Activated T-cell treated with anti-CD3 and anti-CD28 coated beads for 4 hours (primary cell): ENCODE data around the gene SOX12.

ENCODE experiments used
- DNase-seq: peaks from one replicate; pipeline ENCODE4 v3.0.0-alpha.2; 2020

Gene SOX12

DNA sequence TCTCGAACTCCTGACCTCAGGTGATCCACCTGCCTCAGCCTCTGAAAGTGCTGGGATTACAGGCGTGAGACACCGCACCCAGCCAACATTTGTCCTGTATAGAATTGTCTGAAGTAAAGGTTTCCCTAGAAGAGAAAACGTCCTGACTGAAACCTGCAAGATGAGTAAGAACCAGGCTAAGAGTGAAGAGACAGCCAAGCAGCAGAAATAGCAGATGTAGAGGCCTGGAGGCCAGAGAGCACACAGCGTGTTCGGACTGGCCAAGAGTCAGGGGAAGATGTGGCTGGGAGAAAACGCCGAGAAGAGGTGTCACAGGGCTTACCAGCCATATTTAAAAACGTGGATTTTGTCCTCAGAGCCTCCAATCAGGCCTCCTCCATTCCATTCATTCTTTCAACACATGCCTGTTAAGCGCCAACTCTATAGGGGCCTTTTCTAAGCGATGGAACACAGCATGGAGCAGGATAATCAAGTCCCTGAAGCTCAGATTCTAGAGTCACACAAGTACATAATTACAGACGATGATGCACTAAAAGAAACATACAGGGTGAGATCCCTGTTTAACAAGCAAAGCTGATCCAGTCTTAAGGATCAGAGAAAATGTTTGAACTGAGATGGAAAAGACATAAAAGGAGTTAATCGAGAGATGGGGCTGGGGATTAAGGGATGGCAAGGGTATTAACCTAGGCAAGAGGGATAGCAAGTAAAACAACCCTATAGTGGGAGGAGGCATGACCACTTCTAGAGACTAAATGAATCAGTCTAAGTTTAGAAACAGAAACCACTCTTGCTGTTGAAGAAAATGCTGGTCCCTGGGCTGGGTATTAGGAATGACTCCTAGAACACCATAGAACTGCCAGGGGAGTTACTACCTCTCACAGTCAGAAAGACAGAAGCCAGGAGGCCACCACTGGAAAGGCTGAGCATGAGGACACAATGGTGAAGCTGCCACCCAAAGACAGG lies 23.2 kb upstream of the SOX12 start:
- no peak for DNase-seq

GRCh38 chr20:305745-306144 lies 19.6 kb upstream of the SOX12 start:
- no peak for DNase-seq

- DNase-seq, result no peak
These were observed 16.8 kb upstream of the SOX12 start for GRCh38 chr20:308427-309038.

DNA sequence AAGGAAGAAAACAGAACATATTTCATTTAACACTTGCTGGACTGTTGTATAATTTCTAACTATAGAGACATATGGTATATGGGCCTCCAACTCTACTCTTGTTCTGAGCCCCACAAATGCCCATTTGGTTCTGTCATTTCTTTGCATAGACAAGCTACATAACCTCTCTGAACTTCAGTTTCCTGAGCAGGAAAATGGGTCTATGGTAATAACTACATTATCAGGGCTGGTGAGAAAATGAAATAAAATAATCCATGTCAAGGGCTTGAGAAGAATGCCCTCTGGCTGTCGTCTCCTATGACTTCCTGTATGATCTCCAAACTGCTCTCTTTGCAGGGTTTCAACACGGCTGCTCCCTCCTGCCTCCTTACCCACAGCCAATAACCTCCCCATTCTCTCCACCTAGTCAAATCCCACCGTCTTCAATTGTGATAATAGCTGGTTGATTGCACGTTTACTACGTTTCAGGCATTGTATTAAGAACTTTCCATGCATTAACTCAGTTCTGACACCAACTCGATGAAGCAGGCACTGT lies 16.0 kb upstream of the SOX12 start:
- DNase-seq, result no peak

- peak; percentile 66 for DNase-seq
These were observed 15.3 kb upstream of the SOX12 start for GRCh38 chr20:309841-310644.

GRCh38 chr20:310645-311044 lies 14.7 kb upstream of the SOX12 start:
- no peak for DNase-seq

DNA sequence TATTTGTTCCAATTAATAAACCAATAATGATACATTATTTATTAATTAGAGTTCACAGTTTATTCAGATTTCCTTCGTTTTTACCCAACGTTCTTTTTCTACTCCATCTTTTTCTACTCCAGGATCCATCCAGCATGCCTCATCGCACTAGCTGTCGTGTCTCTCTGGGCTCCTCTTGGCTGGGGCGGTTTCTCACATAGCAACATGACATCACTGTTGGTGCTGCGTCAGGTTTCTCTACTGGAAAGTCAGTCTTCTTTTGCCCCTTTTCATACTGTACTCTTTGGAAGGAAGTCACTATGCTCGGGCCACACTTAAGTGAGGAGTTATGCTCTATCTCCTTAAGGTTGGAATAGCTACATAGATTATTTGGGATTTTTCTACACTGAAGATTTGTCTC lies 13.7 kb upstream of the SOX12 start:
- DNase-seq, result no peak

GRCh38 chr20:312067-312466 lies 13.3 kb upstream of the SOX12 start:
- no peak for DNase-seq

- no peak for DNase-seq
These were observed 12.5 kb upstream of the SOX12 start for GRCh38 chr20:312866-313265.

- no peak for DNase-seq
These were observed 11.9 kb upstream of the SOX12 start for GRCh38 chr20:313402-313801.

DNA sequence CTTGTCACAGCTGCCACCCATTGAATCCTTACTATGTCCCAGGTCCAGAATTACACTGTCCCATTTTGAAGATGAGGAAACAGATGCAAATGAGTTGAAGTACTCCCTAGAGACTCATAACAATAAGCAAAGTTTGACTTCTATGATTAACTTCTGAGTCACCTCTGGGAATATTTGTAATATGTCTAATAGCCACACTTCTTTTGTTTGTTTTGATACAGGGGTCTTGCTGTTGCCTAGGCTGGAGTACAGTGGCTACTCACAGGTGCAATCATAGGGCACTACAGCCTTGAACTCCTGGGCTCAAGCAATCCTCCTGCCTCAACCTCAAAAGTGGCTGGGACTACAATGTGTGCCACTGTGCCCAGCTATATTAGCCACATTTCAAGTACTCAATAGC lies 11.4 kb upstream of the SOX12 start:
- DNase-seq, result no peak

GRCh38 chr20:316316-317068 lies 8.9 kb upstream of the SOX12 start:
- DNase-seq, result no peak

- peak; percentile 92 for DNase-seq
These were observed 941 bp upstream of the SOX12 start for GRCh38 chr20:324177-325044.

DNA sequence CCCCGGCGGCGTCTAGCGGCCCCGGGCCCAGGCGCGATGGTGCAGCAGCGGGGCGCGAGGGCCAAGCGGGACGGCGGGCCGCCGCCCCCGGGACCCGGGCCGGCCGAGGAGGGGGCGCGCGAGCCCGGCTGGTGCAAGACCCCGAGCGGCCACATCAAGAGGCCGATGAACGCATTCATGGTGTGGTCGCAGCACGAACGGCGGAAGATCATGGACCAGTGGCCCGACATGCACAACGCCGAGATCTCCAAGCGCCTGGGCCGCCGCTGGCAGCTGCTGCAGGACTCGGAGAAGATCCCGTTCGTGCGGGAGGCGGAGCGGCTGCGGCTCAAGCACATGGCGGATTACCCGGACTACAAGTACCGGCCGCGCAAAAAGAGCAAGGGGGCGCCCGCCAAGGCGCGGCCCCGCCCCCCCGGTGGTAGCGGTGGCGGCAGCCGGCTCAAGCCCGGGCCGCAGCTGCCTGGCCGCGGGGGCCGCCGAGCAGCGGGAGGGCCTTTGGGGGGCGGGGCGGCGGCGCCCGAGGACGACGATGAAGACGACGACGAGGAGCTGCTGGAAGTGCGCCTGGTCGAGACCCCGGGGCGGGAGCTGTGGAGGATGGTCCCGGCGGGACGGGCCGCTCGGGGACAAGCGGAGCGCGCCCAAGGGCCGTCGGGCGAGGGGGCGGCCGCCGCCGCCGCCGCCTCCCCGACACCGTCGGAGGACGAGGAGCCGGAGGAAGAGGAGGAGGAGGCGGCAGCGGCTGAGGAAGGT lies 715 bp downstream of the SOX12 start:
- DNase-seq, result peak; percentile 29

GRCh38 chr20:326645-327185 lies 1.4 kb downstream of the SOX12 start:
- no peak for DNase-seq

DNA sequence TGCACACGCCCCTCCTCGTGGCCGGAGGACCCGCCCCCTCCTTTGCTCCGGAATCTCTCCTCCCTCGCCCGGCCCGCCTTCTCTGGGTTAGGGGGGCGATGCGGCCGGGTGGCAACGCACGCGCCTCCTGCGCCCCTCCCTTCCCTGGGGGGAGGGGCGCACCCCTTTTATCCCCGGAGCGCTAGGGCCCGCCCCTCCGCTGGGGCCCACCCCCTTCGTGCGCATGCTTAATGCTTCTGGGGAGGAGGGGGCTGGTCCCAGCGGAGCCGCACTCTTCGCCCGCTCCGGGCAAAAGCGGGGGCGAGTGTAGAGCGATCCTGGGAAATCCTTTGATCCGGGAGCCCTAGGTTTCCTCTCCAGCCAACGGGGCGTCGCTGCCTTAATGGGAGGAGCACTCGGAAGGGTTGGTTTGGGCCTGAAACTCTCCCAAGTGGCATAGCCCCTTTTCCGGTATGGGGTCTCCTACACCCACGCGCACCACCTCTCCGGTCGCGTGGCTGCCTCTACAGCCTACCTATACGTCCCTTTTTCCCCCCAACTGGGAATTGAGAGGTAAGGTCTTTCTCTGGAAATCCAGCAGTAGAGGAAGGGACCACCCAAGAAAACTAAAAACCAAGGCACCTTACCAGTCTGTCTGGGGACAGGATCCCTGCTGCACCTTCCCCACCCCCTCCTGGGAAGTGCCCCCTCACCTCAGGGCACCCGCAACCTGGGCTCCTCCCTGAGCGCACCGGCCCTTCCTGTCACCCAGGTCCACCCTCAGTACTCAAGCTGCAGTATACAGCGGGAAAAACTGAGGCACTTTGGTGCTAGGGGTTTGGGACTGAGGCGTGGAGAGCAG lies 2.1 kb downstream of the SOX12 start:
- DNase-seq, result peak; percentile 58

DNA sequence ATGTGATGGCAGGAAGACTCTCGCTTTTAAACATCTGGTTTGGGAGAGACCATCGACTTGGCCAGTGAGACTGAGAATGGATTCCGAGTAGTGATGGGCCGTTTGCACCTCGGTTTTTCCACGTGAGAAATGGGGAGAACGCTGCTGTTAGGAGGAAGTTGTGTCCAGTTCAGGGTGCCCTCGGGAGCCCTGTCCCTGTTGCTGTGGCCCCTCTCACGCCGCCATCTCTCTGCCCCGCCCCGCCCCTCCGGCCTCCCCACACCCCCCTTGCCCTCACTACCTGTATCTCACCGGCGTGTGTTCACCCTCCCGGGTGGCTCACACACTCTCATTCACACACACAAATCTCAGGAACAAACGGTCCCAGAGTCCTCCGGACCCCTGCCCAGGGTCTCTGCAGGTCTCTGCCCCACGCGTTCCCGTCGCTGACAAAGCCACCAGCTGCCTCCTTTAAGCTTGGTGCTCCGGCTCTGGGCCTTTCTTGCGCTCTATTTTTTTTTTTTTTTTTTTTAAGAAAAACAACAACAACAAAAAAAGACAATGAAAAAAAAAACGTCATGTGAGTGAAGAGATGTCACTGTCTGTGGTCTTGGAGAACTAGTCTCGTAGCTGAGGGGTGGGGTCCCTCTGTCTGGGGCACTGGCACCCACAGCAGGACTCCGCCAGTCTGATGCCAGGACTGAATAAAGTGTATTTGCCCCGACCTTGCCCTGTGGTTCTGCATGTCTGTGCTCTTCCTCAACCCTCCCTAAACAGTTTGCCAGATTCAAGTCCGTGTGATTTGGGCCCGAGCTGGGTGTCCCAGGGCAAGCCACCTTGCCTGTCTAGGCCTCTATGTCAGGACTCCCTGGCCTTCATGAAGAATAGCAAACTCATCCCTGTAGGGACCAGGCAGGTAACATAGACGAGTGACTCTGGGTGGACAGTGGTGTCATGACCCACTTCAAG lies 2.9 kb downstream of the SOX12 start:
- DNase-seq, result no peak
